Keratinocyte (primary cell): Measurements from ENCODE around the gene AZIN2.

Experiments
- CTCF ChIP-seq, 3 experiments: IDR thresholded peaks in 1 of 3; conservative IDR thresholded peaks in 1 of 3; optimal IDR thresholded peaks in 1 of 3; 2 replicates in 2 of 3; 3 replicates in 1 of 3; pipeline versions ENCODE3 to v1.5.1; 2011; ENCODE audit warnings: low read length in 3 of 3, mild to moderate bottlenecking in 3 of 3, moderate library complexity in 2 of 3, control low read depth in 1 of 3, inconsistent platforms in 1 of 3; ENCODE audit not compliant: insufficient read depth in 2 of 3; ENCODE audit errors: extremely low read depth in 1 of 3
- EZH2 ChIP-seq: IDR thresholded peaks from one replicate; pipeline ENCODE4 v1.6.1; 2012; ENCODE audit warnings: inconsistent platforms, mild to moderate bottlenecking, low read length, moderate library complexity

DNA sequence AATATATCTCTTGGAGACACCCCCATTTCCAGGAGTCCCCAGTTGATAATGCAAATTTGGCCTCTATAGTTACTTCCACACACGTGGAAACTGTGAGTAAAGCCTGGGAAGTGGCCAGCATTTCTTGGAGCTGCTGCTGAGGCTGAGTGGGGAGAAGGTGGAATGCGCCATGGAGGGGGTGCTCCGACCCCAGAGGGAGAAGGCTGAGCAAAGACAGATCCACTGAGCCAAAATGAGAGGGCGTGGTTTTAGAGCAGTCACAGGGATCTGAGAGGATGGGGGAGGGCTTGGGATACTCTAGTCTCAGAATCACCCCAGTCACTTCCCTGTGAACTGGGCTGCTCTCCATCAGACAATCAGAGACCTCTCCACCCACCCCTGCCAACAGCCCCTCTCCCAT, 62.2 kb downstream of the AZIN2 start:
- TF ChIP-seq CTCF (optimal IDR thresholded peaks at IDR 0.05 in 1 of 3, IDR thresholded peaks at IDR 0.05 in 1 of 3, conservative IDR thresholded peaks at IDR 0.05 in 1 of 3; ENCODE audit: extremely low read depth in 1 of 3, insufficient read depth in 2 of 3, low read length in 3 of 3): no peak
- no peak for TF ChIP-seq EZH2
